Measurements from ENCODE around the gene ICE2. TPM values are rescaled to one million over a fixed set of nuclear protein-coding genes. Genes with fewer than 3 reads are reported as not detected.

The ICE2 gene
- total RNA-seq, 1 experiment from 2014 or later, result 42.3 TPM

GRCh38 chr15:60425461-60425860, 53.5 kb downstream of the ICE2 start:
- CTCF ChIA-PET, result no interaction called here
- H3K9me3 ChIP-seq, result no peaks in the 10 kb centered on the region
- POLR2A ChIA-PET, result no interaction called here
- no peaks in the 10 kb centered on the region for H3K36me3 Mint-ChIP-seq (ENCODE audit: insufficient read depth, unreplicated experiment)
- BruUV-seq (replicated peaks), result no TSS peak
- no peaks in the 10 kb centered on the region for H3K36me3 ChIP-seq (ENCODE audit: control insufficient read depth, insufficient read depth, low read length)
- no peak overlapping the region for H3K4me3 Mint-ChIP-seq (ENCODE audit: unreplicated experiment)
- intact Hi-C loops (cut with micrococcal nuclease; ENCODE audit: unreplicated experiment), result no loop called here
- TF ChIP-seq CTCF (IDR thresholded peaks at IDR 0.05; ENCODE audit: insufficient read depth in 1 of 2, low read depth in 1 of 2, low read length in 1 of 2, severe bottlenecking in 1 of 2, unreplicated experiment in 1 of 2), result no peak
- no peak for DNase-seq
- no peaks in the 10 kb centered on the region for H3K9me3 Mint-ChIP-seq (ENCODE audit: unreplicated experiment)
- H3K27me3 ChIP-seq (replicated peaks; ENCODE audit: control insufficient read depth, insufficient read depth, low read length), result no peaks in the 10 kb centered on the region
- H3K4me1 ChIP-seq, result peaks cover 12% of the 10 kb centered on the region; the same call in 1 of the 2 replicates
- H3K27me3 Mint-ChIP-seq (ENCODE audit: insufficient read depth, unreplicated experiment), result no peaks in the 10 kb centered on the region
- peaks cover 11% of the 10 kb centered on the region for H3K4me1 Mint-ChIP-seq (ENCODE audit: low read depth, unreplicated experiment)
- H3K4me3 ChIP-seq (ENCODE audit: low read depth, low read length), result no peak overlapping the region
- H3K27ac Mint-ChIP-seq (ENCODE audit: unreplicated experiment), result no peak overlapping the region

DNA sequence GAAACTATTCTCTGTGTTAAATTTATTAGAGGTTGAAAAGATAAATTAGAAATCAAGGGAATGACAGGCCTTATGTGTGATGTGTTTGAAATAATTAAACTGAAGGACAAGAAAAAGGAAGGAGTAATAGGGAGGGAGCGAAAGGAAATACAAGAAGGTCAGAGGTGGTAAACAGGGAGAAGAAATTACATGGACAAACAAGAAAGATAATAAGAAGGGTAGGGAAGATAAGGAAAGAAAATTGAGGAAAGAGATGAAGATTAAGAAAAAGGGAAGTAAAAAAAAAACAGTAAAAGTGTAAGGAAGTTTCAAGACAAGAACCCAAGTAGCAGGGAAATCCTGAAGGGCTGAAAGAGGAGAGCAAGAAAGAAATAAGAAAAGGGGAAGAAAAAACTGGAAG, 54.9 kb downstream of the ICE2 start:
- Mint-ChIP-seq H3K9me3 (ENCODE audit: unreplicated experiment) (no peaks in the 10 kb centered on the region), H3K27me3 (ENCODE audit: insufficient read depth, unreplicated experiment) (no peaks in the 10 kb centered on the region), H3K27ac (ENCODE audit: unreplicated experiment) (peak overlapping the region; percentile 54), H3K36me3 (ENCODE audit: insufficient read depth, unreplicated experiment) (no peaks in the 10 kb centered on the region), H3K4me3 (ENCODE audit: unreplicated experiment) (no peak overlapping the region), H3K4me1 (ENCODE audit: low read depth, unreplicated experiment) (peaks cover 22% of the 10 kb centered on the region)
- Histone ChIP-seq H3K27me3 (replicated peaks; ENCODE audit: control insufficient read depth, insufficient read depth, low read length) (no peaks in the 10 kb centered on the region), H3K4me1 (peaks cover 20% of the 10 kb centered on the region; the same call in 1 of the 2 replicates), H3K9me3 (no peaks in the 10 kb centered on the region), H3K36me3 (ENCODE audit: control insufficient read depth, insufficient read depth, low read length) (no peaks in the 10 kb centered on the region), H3K4me3 (ENCODE audit: low read depth, low read length) (no peak overlapping the region)
- no TSS peak for BruUV-seq (replicated peaks)
- ChIA-PET CTCF (no interaction called here), POLR2A (no interaction called here)
- intact Hi-C loops (cut with micrococcal nuclease; ENCODE audit: unreplicated experiment), result no loop called here
- DNase-seq, result no peak
- no peak for TF ChIP-seq CTCF (IDR thresholded peaks at IDR 0.05; ENCODE audit: insufficient read depth in 1 of 2, low read depth in 1 of 2, low read length in 1 of 2, severe bottlenecking in 1 of 2, unreplicated experiment in 1 of 2)

DNA sequence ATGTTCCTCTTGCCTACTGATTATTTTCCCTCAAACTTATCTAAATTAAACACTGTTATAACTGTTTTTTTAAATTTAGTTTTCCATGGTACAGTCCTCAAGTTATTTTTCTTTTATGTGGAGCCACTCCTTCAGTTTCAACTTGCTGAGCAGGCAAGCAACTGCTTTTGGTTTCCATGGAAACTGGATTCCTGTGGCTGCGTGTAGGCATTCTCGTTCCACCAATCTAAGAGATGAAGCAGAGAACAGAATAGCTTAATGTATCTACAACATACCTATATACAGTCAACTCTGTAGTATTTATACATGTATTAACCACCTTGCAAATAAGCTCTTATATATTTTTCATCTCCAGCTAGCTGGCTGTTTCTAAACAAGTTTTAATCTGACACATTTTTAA, 55.4 kb downstream of the ICE2 start:
- TF ChIP-seq CTCF (IDR thresholded peaks at IDR 0.05; ENCODE audit: insufficient read depth in 1 of 2, low read depth in 1 of 2, low read length in 1 of 2, severe bottlenecking in 1 of 2, unreplicated experiment in 1 of 2), result no peak
- intact Hi-C loops (cut with micrococcal nuclease; ENCODE audit: unreplicated experiment), result no loop called here
- Histone ChIP-seq H3K4me3 (ENCODE audit: low read depth, low read length) (no peak overlapping the region), H3K4me1 (peaks cover 20% of the 10 kb centered on the region; the same call in 1 of the 2 replicates), H3K9me3 (no peaks in the 10 kb centered on the region), H3K36me3 (ENCODE audit: control insufficient read depth, insufficient read depth, low read length) (no peaks in the 10 kb centered on the region), H3K27me3 (replicated peaks; ENCODE audit: control insufficient read depth, insufficient read depth, low read length) (no peaks in the 10 kb centered on the region)
- H3K9me3 Mint-ChIP-seq (ENCODE audit: unreplicated experiment), result no peaks in the 10 kb centered on the region
- DNase-seq, result peak; percentile 50 to 56
- peak overlapping the region; percentile 54 for H3K27ac Mint-ChIP-seq (ENCODE audit: unreplicated experiment)
- ChIA-PET CTCF (no interaction called here), POLR2A (no interaction called here)
- BruUV-seq (replicated peaks), result no TSS peak
- peaks cover 22% of the 10 kb centered on the region for H3K4me1 Mint-ChIP-seq (ENCODE audit: low read depth, unreplicated experiment)
- H3K36me3 Mint-ChIP-seq (ENCODE audit: insufficient read depth, unreplicated experiment), result no peaks in the 10 kb centered on the region
- no peaks in the 10 kb centered on the region for H3K27me3 Mint-ChIP-seq (ENCODE audit: insufficient read depth, unreplicated experiment)
- H3K4me3 Mint-ChIP-seq (ENCODE audit: unreplicated experiment), result no peak overlapping the region
